SW 1271 (cell line): ENCODE measurements around the gene MUC13.

Experiments
- DNase-seq, 2 experiments: peaks; one replicate each; lab custom pipeline; 2025; lab: John Stamatoyannopoulos, UW

Gene MUC13

GRCh38 chr3:124950026-124950425, 15.5 kb upstream of the MUC13 start:
- no peak for DNase-seq

DNA sequence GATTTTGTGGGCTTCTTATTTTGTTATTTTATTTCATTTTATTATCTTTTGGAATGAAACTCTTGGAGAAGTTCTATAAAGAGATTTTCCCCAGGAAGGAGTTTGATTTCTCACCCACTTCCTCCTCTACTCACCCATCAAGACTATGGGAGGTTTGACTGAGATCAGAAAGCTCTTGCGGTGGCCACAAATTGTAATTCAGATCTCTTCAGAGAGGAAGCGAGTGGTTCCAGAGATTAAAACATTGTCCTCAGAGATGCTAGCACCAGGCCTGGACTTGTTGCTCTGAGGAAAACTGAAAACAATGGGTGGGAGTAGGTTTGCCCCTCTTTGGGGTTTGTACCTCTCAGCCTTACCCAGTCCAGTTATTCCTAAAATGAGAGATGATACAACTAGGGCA, 8.1 kb upstream of the MUC13 start:
- no peak for DNase-seq

- no peak for DNase-seq
Measured at GRCh38 chr3:124941771-124942170, 7.2 kb upstream of the MUC13 start.

GRCh38 chr3:124939661-124940060, 5.1 kb upstream of the MUC13 start:
- no peak for DNase-seq

- DNase-seq, result no peak
Measured at GRCh38 chr3:124938896-124939295, 4.3 kb upstream of the MUC13 start.

GRCh38 chr3:124937049-124937448, 2.5 kb upstream of the MUC13 start:
- DNase-seq, result no peak

DNA sequence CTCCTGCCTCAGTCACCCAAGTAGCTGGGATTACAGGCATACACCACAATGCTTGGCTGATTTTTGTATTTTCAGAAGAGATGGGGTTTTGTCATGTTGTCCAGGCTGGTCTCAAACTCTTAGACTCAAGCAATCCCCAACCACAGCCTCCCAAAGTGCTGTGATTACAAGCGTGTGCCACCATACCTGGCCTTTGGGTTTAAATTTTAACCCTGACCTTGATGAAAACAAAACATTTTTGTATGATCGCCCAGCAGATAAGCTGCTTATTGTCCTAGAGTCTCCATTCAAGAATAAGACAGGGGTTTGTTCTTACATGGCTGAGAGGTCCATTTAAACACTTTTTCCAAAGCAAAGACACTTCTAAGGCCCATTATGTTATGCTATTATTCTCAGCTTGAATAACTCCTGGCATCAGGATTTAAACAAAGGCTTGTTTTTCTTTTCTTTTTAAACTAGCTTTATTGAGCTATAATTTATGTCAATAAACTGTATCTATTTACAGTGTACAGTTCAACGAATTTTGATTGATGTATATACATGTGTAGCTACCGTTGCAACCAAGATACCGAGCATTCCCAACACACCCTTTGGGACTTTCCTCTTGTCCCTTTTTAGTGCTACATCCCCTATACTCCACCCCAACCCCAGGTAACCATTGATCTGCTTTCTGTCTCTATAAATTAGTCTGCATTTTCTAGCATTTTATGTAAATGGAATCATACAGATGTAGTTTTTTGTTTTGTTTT, 1.4 kb upstream of the MUC13 start:
- DNase-seq, result no peak

DNA sequence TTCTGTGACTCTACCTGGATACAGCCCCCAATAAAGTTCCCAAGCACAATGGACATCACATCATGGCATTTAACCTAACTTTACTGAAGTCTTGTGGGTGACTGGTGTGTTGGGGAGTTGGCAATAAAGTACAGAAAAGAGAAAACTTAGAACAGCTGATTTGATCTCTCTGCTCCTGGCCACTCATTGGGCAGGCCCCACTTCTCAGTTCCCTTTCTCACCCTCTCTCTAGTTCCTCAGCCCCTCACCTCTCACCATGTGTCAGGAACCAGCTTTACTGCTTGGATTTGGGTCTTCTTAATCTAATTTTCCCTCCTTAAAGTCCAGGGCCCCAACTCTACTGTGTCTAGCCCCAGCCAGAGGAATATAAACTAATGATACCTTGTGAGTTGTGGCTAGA, 713 bp upstream of the MUC13 start:
- no peak for DNase-seq

GRCh38 chr3:124928333-124929202, 6.0 kb downstream of the MUC13 start:
- peak; percentile 15 to 75 for DNase-seq

GRCh38 chr3:124927574-124928045, 6.9 kb downstream of the MUC13 start:
- DNase-seq, result no peak

DNA sequence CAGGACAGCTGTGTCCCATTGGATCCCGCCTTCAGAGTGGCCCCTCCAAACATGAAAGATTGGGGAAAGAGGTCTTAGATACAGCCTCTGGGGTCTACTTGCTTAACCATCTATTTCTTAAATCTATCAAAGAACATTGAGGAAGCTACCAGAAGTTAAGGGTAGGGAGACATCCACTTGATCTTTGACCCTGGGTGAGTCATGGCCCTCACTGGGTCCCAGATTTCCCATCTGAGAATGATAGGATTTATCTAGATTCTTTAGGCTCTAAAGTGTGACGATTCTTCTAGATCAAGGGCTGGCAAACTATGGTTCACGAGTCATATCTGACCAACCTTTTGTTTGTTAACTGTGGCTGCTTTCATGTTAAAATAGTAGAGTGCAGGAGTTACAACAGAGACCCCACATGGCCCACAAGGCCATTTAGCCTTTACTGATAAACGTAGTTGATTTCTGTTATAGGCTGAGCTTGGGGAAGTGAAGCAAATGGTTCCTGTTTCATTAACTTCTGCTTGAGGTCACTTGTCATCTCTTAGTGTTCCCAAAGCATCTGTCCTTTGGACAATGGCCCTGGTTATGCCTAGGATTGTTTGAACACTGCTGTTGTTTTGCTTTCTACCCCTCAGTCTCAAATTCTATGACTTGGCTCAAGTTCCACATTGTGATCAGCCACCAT, 8.0 kb downstream of the MUC13 start:
- no peak for DNase-seq

- DNase-seq, result no peak
Measured at GRCh38 chr3:124924741-124925140, 9.8 kb downstream of the MUC13 start.

- DNase-seq, result no peak
Measured at GRCh38 chr3:124923833-124924232, 10.7 kb downstream of the MUC13 start.

GRCh38 chr3:124920718-124921117, 13.8 kb downstream of the MUC13 start:
- DNase-seq, result no peak

DNA sequence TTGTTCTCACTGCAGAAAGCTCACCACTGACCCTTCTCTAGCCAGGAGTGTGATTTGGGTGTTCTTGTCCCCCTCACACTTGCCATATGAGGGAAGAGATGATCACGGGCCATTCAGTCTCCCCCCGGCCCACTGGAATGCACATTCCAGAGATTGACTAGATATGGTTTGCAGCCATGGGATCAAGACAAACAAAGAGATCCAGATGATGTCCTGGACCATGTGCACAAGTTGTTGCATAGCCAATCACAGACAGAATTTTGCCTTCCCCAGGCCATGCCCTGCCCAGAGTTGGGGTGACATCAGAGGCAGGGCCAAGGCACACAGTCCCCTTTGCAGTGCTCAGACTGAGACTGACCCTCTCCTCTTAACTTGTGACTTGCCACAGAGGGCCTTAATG, 14.8 kb downstream of the MUC13 start:
- DNase-seq, result no peak

GRCh38 chr3:124918524-124918923, 16.0 kb downstream of the MUC13 start:
- no peak for DNase-seq

GRCh38 chr3:124916837-124917409, 17.6 kb downstream of the MUC13 start:
- DNase-seq, result no peak

DNA sequence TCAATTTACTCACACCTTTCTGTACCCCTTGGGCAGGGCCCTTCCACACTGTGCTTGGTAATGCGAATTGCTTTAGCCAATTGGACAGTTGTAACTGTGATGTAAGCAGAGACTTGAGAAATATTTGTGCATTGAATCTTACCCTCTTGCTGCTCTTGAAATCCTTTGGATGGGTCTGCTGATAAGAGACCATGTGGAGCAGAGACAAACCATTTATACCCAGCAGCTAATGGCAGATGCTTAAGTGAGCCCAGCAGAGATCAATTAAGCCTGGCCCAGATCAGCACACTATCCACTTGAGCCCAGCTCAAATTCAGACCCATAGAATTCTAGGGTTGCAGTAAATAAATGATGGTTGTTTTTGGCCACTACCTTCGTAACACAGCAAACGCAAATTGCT, 19.3 kb downstream of the MUC13 start:
- no peak for DNase-seq

DNA sequence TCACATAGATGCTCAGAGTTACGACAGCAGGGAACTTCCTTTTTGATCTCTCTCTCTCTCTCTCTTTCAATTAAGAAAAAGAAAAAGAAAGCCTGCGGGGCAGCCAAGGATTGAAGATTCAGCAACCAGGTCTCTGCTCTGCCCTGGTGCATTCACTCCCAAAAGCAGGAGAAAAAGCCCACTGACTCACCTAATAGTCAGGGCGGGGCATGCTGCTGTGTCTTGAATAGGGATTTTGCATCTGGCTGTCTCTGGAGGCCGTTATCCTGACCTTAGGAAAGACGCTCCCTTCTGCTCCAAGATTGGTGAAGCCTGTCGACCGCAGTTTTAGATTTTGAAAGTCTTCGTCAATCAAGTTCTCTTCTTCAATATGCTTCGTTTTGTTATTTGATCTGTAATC, 26.6 kb downstream of the MUC13 start:
- no peak for DNase-seq

DNA sequence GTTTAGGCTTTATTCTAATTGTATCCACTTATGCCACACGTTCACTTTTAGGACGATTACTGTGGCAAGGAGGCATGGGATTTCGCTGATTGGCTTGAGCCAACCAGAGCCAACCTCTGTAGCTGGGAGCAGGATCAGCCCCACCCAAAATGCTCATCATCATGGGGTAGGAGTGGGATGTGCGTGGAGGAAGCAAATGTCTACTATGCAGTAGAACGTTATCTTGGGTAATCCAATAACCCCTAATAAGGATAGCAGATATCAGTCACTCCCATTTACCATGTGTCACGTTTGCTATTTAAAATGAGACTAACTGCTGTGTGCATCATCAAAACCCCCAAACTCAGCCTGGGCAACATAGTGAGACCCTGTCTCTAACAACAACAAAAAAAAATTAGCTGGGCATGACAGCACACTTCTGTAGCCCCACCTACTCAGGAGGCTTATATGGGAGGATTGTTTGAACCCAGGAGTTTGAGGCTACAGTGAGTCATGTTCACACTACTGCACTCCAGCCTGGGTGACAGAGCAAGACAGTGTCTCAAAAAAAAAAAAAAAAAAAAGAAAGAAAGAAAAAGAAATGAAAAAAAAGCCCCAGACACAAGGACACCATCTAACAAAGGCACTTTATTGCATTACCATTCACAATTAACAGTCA, 29.6 kb downstream of the MUC13 start:
- no peak for DNase-seq

DNA sequence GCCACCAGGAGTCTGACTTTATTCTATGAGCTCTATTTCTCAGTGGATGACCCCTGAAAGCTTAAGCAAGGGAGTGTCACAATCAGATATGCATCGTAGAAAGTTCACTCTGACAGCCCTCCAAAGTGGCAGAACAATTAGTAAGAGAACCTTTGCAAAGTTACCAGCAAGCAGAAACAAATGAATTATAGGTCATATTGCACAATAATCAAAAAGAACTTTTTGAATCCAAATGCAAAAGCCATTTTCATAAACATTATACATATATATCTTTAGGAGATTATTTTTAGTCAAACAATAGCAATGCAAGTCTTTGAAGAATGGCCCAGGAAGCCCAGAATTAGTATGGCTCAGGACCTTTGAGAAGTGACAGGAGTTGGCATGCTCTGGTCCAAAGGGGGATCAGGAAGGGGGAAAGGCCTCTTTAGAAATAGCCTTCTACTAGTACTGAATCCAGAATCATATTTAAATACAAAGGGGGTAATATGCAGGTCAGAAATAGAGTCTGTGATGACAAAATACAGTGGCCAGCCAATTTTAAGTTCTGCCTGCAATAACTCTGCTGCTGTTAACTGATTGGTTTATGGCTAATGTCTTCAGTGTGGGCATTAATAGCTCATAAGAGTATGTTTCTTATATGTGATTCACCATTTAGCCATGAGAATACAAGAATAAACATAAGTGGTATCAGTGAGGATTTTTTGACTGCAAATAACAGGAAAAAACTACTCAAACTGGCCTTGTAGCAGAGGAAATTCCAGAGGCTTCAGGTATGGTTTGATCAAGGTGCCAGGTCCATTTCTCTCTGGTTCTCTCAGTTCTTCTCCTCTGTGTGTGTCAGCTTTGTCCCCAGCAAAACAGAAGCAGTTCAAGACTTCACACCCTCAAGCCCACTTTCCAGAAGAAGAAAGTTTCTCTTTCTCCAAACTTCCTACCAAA, 30.4 kb downstream of the MUC13 start:
- no peak for DNase-seq
